HG03066 (cell line): Measurements from ENCODE around the gene MCMBP.
A peak's percentile ranks its signal among the peaks of the same experiment; 100 is the strongest.
"Not testable (repeated sequence)": the region's sequence is repeated elsewhere in the genome, so short reads cannot be mapped to it uniquely, and the experiment has no call there.

ENCODE experiments used
- ATAC-seq: cut with Tn5 transposase; IDR thresholded peaks from one replicate; pipeline ENCODE4 v1.9.1; 2021; ENCODE audit warnings: low read depth; ENCODE audit not compliant: unreplicated experiment

The MCMBP gene

GRCh38 chr10:119872610-119872859 lies at the start of gene MCMBP:
Gene MCMBP (minus strand): TSS chr10:119872843. CDS start chr10:119872584, 259 bp downstream.
- ATAC-seq, result peak; percentile 10

GRCh38 chr10:119919826-119920225 lies 47.2 kb upstream of the MCMBP start:
- ATAC-seq, result no peak

- ATAC-seq, result no peak
These were observed 46.6 kb upstream of the MCMBP start for GRCh38 chr10:119919271-119919670.

- ATAC-seq, result no peak
These were observed 45.1 kb upstream of the MCMBP start for GRCh38 chr10:119917777-119918176.

- no peak for ATAC-seq
These were observed 38.0 kb upstream of the MCMBP start for GRCh38 chr10:119910689-119911088.

- ATAC-seq, result no peak
These were observed 35.5 kb upstream of the MCMBP start for GRCh38 chr10:119908166-119908565.

GRCh38 chr10:119907695-119908094 lies 35.1 kb upstream of the MCMBP start:
- not testable (repeated sequence) for ATAC-seq

- no peak for ATAC-seq
These were observed 31.5 kb upstream of the MCMBP start for GRCh38 chr10:119903946-119904666.

- no peak for ATAC-seq
These were observed 25.9 kb upstream of the MCMBP start for GRCh38 chr10:119898577-119898976.

GRCh38 chr10:119896937-119897770 lies 24.5 kb upstream of the MCMBP start:
- ATAC-seq, result no peak

GRCh38 chr10:119896061-119896655 lies 23.5 kb upstream of the MCMBP start:
- ATAC-seq, result no peak

GRCh38 chr10:119893845-119894427 lies 21.3 kb upstream of the MCMBP start:
- no peak for ATAC-seq

- no peak for ATAC-seq
These were observed 20.4 kb upstream of the MCMBP start for GRCh38 chr10:119893074-119893473.

- ATAC-seq, result peak; percentile 99
These were observed 19.8 kb upstream of the MCMBP start, which contains the start of gene SEC23IP for GRCh38 chr10:119892188-119893065. Gene SEC23IP (plus strand): TSS chr10:119892730. CDS start chr10:119892783, 53 bp downstream.

- ATAC-seq, result not testable (repeated sequence)
These were observed 19.2 kb upstream of the MCMBP start for GRCh38 chr10:119891849-119892187.

GRCh38 chr10:119890307-119890706 lies 17.7 kb upstream of the MCMBP start:
- ATAC-seq, result not testable (repeated sequence)

- not testable (repeated sequence) for ATAC-seq
These were observed 16.6 kb upstream of the MCMBP start for GRCh38 chr10:119889201-119889600.

GRCh38 chr10:119888715-119889114 lies 16.1 kb upstream of the MCMBP start:
- ATAC-seq, result not testable (repeated sequence)

GRCh38 chr10:119886070-119886469 lies 13.4 kb upstream of the MCMBP start:
- not testable (repeated sequence) for ATAC-seq

- ATAC-seq, result not testable (repeated sequence)
These were observed 11.4 kb upstream of the MCMBP start for GRCh38 chr10:119883901-119884611.
